Right lobe of liver (tissue), 6 donors: Measurements from ENCODE around the gene SHOC2. TPM values are rescaled to one million over a fixed set of nuclear protein-coding genes. Genes with fewer than 3 reads are reported as not detected.

ENCODE experiments used
- ATAC-seq, 4 donors: fragments of 200-7000 bp; cut with Tn5 transposase; one replicate each; pipeline ENCODE4 v1.9.1; 2020; ENCODE audit warnings: mild to moderate bottlenecking in 4 of 4, moderate library complexity in 4 of 4
- DNase-seq, 3 donors: peaks; one replicate each; pipeline ENCODE4 v3.0.0-alpha.2; 2020
- H3K27ac ChIP-seq, 3 donors: fragments of 200-600 bp; one replicate each; pipeline ENCODE4 v1.8.0; 2022
- H3K27me3 ChIP-seq, 2 donors: fragments of 200-600 bp; one replicate each; pipeline ENCODE4 v1.8.0; 2022
- H3K36me3 ChIP-seq, 4 donors: fragments of 200-600 bp; sonication (generic) in 1 of 4; one replicate each; pipeline versions ENCODE4 v1.5.1 to v1.8.0; 2017 to 2022; ENCODE audit warnings: control low read depth in 1 of 4
- H3K4me1 ChIP-seq, 4 donors: fragments of 200-600 bp; sonication (generic) in 1 of 4; one replicate each; pipeline versions ENCODE4 v1.5.1 to v1.8.0; 2017 to 2022; ENCODE audit warnings: control low read depth in 1 of 4
- H3K4me3 ChIP-seq, 3 donors: fragments of 200-600 bp; one replicate each; pipeline ENCODE4 v1.8.0; 2022
- H3K9me3 ChIP-seq, 4 donors: fragments of 200-600 bp; sonication (generic) in 1 of 4; one replicate each; pipeline versions ENCODE4 v1.5.1 to v1.8.0; 2017 to 2022; ENCODE audit warnings: control low read depth in 1 of 4
- CTCF ChIP-seq, 4 donors: fragments of 200-600 bp in 3 of 4; fragments of 450-650 bp in 1 of 4; IDR thresholded peaks; one replicate each; pipeline versions ENCODE4 v1.5.1 to v1.8.0; 2016 to 2022; ENCODE audit warnings: antibody characterized with exemption in 4 of 4, mild to moderate bottlenecking in 2 of 4
- POLR2A ChIP-seq: fragments of 450-650 bp; IDR thresholded peaks from one replicate; pipeline ENCODE4 v1.6.1; 2017; ENCODE audit warnings: antibody characterized with exemption, mild to moderate bottlenecking
- WGBS: methylation state at CpG from one replicate; pipeline ENCODE4 v1.1.6; 2018; ENCODE audit warnings: low coverage, low lambda C conversion rate; ENCODE audit not compliant: insufficient coverage; ENCODE audit errors: missing lambda C conversion rate; 5-methylcytosine and 5-hydroxymethylcytosine counted together
- intact Hi-C, 2 donors: fragments of 100-400 bp; cut with DNase I; formaldehyde crosslinking; loops; one replicate each; pipeline versions ENCODE4 v1.11.2 to v1.14.1; 2022
- total RNA-seq, 6 experiments: library from RNA; depleted of rRNA in 2 of 6; stranded (reverse); fragments of >200 nt in 2 of 6; fragmentation: NEBNext Ultra II Directional in 3 of 6; extraction: Animal tissue kit (Norgen Biotek cat#: 25700) in 3 of 6; gene quantifications; one replicate each; pipeline versions ENCODE4 v1.1.0 to v1.2.4, GENCODE V29; 2016 to 2023
- donor health status: DM: no; HTN: yes; CAD: no.
- donor health status: DM: no; HTN: no; CAD: no.
- donor health status: DM: no; HTN: no; CAD: no.
- donor health status: DM: no; HTN: yes; CAD: no.
- donor health status: DM: no; HTN: yes; CAD: no.

Gene SHOC2
- total RNA-seq, 6 experiments from 2014 or later = 16.0 to 28.6 (median 22.2) TPM

GRCh38 chr10:110985497-110986275, 66.3 kb downstream of the SHOC2 start:
- Histone ChIP-seq H3K27ac (no peak overlapping the region), H3K4me1 (peaks cover 0 to 4% (median 0%) of the 10 kb centered on the region in 4 donors), H3K36me3 (no peaks in the 10 kb centered on the region), H3K9me3 (no peaks in the 10 kb centered on the region), H3K27me3 (no peaks in the 10 kb centered on the region), H3K4me3 (no peak overlapping the region)
- ATAC-seq = peak in 3 of 4 donors; percentile 42 to 53 (median 45)
- TF ChIP-seq CTCF (IDR thresholded peaks at IDR 0.05) = no peak
- TF ChIP-seq POLR2A = no peak
- 53% methylated on average over 2 of the region's 2 CpGs for WGBS
- no peak for DNase-seq
- intact Hi-C loops = no loop called here

DNA sequence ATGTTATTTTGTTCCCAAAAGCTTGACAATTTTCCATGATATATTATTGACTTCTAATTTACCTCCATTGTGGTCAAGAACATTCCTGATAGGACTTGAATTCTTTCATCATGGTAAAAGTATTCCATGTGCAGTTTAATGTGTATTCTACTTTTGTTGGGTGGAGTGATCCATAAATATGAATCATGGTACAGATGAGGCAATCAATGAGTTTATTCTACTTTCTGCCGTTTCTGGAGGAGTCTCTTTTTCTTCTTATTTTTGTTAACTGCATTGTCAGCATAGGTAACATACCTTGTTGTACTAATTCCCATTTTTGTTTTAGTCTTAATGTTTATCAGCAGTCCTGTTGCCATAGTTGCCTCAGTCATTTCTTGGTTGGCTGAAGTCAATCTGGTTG, 69.6 kb downstream of the SHOC2 start:
- no peak for TF ChIP-seq POLR2A
- TF ChIP-seq CTCF (IDR thresholded peaks at IDR 0.05) = no peak
- 92% methylated on average over 1 of the region's 1 CpG for WGBS
- Histone ChIP-seq H3K27me3 (no peaks in the 10 kb centered on the region), H3K4me1 (peaks cover 0 to 4% (median 0%) of the 10 kb centered on the region in 4 donors), H3K9me3 (no peaks in the 10 kb centered on the region), H3K4me3 (no peak overlapping the region), H3K27ac (no peak overlapping the region), H3K36me3 (no peaks in the 10 kb centered on the region)
- intact Hi-C loops = no loop called here
- DNase-seq (no peak), ATAC-seq (no peak)

DNA sequence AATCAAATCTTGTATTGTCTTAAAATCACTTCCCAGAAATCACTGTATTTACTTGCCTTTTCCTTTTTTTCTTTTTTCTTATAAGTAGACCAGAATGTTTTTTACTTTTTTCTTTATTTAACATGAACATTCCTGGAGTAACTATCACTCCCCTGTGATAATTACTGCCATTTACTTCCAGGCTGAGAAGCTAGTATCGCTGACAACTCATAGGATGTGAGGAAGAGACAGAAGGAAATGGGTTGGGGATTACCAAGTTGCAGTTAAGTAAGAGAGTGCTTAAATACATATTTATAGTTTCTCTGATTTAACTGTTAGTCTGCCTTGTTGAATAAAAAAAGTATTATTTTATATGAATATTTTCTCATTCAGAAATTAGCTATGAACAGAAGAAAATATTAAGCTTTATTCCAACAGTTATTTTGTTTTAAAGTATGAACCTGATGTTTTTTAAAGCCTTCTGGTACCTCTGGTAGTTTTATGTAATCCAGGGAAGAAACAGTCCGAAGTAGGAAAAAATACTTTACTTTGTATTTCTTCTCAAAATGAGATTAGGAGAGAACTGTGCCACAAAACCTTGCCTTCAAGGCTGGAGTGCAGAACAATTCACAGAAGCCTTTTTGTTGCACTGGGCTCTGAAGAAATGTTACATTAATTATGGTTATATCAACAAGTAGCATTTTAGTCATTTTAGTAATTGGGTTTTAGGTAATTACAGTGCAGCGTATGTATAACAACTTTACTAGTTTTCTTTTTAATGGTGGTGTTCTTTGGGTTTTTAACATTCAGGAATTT, 72.8 kb downstream of the SHOC2 start:
- DNase-seq = no peak
- intact Hi-C loops = no loop called here
- 84% methylated on average over 3 of the region's 3 CpGs for WGBS
- H3K27me3 ChIP-seq = no peaks in the 10 kb centered on the region
- TF ChIP-seq CTCF (IDR thresholded peaks at IDR 0.05) (no peak), POLR2A (no peak)
- H3K36me3 ChIP-seq = no peaks in the 10 kb centered on the region
- no peaks in the 10 kb centered on the region for H3K4me1 ChIP-seq
- H3K4me3 ChIP-seq = no peak overlapping the region
- ATAC-seq = no peak
- H3K27ac ChIP-seq = no peak overlapping the region
- no peaks in the 10 kb centered on the region for H3K9me3 ChIP-seq

DNA sequence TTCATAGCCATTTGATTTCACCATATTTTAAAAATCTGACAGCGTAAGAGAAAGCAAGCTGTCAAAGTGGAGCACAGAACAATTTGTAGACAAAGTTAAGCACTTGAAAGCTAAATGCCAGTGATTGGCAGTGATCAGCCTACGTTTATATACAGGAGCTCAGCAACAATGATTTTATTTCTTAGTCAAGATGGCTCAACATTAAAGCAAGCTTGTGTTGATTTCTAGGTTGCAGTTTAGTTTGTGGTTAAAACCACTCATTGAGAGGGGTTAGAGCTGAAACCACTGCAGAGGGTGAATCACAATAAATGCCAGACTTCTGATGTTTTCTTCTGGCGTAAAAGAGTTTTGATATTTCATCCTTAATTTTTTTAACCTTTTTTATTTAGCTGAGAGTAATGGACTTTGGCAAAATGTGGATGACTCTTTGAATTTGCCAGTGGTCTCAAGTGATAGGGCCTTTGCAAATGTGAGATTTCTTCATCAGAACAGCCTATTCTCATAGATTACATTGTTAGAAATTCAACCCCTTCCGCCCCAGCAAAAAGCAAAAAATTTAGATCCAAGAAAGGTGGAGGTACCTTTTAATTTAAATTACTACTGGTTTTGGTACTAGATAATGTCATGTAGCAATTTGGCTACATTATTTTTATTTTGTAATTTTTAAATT, 73.8 kb downstream of the SHOC2 start:
- intact Hi-C loops = no loop called here
- ATAC-seq = no peak

More for the DNA sequence above, 73.8 kb downstream of the SHOC2 start:
- Histone ChIP-seq H3K4me1 (no peaks in the 10 kb centered on the region), H3K27ac (no peak overlapping the region), H3K27me3 (no peaks in the 10 kb centered on the region), H3K36me3 (no peaks in the 10 kb centered on the region), H3K9me3 (no peaks in the 10 kb centered on the region), H3K4me3 (no peak overlapping the region)
- TF ChIP-seq CTCF (IDR thresholded peaks at IDR 0.05) = no peak
- TF ChIP-seq POLR2A = no peak
- 81% methylated on average over 4 of the region's 4 CpGs for WGBS
- no peak for DNase-seq
